ENCODE data around the gene PDE1C.

PDE1C gene

DNA sequence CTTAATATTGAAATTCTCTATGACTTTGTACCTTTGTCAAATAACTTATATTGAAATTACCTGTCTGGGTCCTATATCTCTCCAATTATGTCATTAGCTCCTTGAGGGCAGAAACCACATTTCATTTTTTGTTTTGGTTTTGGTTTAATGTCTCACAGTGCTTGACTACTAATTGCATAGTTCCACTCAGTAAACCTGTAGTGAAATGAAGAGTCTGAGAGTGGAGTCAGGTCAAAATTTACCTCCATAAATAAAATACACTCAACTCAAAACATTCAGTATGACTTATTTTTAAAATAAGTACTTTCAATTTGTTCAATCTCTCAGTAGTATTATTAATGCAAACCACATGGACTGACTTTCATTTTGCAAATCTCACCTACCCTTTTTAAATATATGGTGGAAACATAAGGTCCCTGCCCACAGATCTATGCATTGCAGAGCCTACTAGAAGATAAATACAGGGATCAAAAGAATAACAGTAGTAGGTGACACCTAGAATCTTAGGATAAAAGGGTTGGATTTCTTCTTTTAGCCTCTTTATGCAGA, 32.5 kb downstream of the PDE1C start:
- TF ChIP-seq, protein P1, sequence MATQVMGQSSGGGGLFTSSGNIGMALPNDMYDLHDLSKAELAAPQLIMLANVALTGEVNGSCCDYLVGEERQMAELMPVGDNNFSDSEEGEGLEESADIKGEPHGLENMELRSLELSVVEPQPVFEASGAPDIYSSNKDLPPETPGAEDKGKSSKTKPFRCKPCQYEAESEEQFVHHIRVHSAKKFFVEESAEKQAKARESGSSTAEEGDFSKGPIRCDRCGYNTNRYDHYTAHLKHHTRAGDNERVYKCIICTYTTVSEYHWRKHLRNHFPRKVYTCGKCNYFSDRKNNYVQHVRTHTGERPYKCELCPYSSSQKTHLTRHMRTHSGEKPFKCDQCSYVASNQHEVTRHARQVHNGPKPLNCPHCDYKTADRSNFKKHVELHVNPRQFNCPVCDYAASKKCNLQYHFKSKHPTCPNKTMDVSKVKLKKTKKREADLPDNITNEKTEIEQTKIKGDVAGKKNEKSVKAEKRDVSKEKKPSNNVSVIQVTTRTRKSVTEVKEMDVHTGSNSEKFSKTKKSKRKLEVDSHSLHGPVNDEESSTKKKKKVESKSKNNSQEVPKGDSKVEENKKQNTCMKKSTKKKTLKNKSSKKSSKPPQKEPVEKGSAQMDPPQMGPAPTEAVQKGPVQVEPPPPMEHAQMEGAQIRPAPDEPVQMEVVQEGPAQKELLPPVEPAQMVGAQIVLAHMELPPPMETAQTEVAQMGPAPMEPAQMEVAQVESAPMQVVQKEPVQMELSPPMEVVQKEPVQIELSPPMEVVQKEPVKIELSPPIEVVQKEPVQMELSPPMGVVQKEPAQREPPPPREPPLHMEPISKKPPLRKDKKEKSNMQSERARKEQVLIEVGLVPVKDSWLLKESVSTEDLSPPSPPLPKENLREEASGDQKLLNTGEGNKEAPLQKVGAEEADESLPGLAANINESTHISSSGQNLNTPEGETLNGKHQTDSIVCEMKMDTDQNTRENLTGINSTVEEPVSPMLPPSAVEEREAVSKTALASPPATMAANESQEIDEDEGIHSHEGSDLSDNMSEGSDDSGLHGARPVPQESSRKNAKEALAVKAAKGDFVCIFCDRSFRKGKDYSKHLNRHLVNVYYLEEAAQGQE (IDR thresholded peaks at IDR 0.05; ENCODE audit: insufficient read depth in 1 of 2, low read depth in 2 of 2, low read length in 2 of 2), result no peak
- TF ChIP-seq POLR2AphosphoS5 (IDR thresholded peaks at IDR 0.05; ENCODE audit: low read depth, low read length), result no peak
- no peak for TF ChIP-seq FOXP2 (optimal IDR thresholded peaks at IDR 0.05; ENCODE audit: borderline replicate concordance, extremely low read depth, extremely low read length, insufficient read depth)
- no peak for TF ChIP-seq SIN3A (IDR thresholded peaks at IDR 0.05; ENCODE audit: borderline replicate concordance, insufficient read depth, low read length)
- TF ChIP-seq TAF1 (IDR thresholded peaks at IDR 0.05; ENCODE audit: borderline replicate concordance, insufficient read depth, low read length), result no peak

DNA sequence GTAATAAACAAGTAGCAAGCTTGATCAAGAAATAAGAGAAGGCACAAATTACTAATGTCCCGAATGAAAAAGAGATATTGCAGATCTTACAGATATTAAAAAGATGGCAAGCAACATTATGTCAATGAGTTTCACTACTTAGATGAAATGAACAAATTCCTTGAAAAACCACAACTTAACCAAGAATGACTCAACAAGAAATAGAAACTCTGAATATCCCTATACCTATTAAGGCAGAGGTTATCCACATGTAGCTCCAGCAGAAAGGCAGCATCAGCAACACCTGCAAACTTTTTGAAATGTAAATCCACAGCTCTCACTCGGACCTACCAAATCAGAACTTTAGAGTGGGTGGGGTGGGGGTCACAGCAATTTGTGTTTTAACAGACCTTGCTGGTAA, 33.6 kb downstream of the PDE1C start:
- TF ChIP-seq TAF1 (IDR thresholded peaks at IDR 0.05; ENCODE audit: borderline replicate concordance, insufficient read depth, low read length) (no peak), POLR2AphosphoS5 (IDR thresholded peaks at IDR 0.05; ENCODE audit: low read depth, low read length) (no peak), FOXP2 (optimal IDR thresholded peaks at IDR 0.05; ENCODE audit: borderline replicate concordance, extremely low read depth, extremely low read length, insufficient read depth) (no peak), SIN3A (IDR thresholded peaks at IDR 0.05; ENCODE audit: borderline replicate concordance, insufficient read depth, low read length) (no peak)
- TF ChIP-seq, protein P1 (IDR thresholded peaks at IDR 0.05; ENCODE audit: insufficient read depth in 1 of 2, low read depth in 2 of 2, low read length in 2 of 2), result no peak

DNA sequence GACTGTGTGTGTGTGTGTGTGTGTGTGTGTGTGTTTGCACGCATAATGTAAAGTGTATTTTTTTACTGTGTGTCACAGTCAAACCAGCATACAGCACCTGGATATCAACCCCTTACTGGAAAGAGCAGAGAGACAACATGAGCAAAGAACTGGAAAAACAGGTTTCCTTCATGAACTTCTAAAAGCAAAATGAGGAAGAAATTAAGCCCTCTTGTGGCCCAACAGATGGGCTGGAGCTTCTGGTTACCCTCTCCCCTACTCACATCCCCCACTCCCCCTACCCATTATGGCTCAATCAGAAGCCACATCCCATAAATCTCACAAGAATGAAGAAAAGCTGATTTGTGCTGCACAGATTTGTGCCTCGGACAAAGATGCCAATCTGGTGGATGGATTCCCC, 36.2 kb downstream of the PDE1C start:
- TF ChIP-seq FOXP2 (optimal IDR thresholded peaks at IDR 0.05; ENCODE audit: borderline replicate concordance, extremely low read depth, extremely low read length, insufficient read depth), result no peak

DNA sequence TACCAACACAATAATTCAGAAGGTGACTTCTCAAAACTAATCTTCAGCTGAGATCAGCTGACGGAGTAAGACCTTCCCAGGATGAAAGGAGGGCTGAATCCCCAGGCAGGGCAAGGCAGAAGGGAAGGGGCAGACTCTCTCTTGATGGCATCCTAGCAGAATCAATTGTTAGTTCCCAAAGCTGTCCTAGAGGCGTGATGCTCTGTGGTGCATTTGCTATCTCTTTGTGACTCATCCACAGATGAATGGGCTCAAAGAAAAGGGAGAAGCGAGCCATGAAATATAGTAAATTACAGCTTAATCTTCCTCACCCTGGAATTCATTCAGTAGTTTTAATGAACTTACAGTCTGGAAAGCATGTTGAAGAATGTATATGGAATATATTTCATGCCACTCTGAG, 37.2 kb downstream of the PDE1C start:
- no peak for TF ChIP-seq TAF1 (IDR thresholded peaks at IDR 0.05; ENCODE audit: borderline replicate concordance, insufficient read depth, low read length)
- TF ChIP-seq SIN3A (IDR thresholded peaks at IDR 0.05; ENCODE audit: borderline replicate concordance, insufficient read depth, low read length), result no peak
- TF ChIP-seq, protein P1 (IDR thresholded peaks at IDR 0.05; ENCODE audit: insufficient read depth in 1 of 2, low read depth in 2 of 2, low read length in 2 of 2), result no peak
- TF ChIP-seq POLR2AphosphoS5 (IDR thresholded peaks at IDR 0.05; ENCODE audit: low read depth, low read length), result no peak
- TF ChIP-seq FOXP2 (optimal IDR thresholded peaks at IDR 0.05; ENCODE audit: borderline replicate concordance, extremely low read depth, extremely low read length, insufficient read depth), result no peak

DNA sequence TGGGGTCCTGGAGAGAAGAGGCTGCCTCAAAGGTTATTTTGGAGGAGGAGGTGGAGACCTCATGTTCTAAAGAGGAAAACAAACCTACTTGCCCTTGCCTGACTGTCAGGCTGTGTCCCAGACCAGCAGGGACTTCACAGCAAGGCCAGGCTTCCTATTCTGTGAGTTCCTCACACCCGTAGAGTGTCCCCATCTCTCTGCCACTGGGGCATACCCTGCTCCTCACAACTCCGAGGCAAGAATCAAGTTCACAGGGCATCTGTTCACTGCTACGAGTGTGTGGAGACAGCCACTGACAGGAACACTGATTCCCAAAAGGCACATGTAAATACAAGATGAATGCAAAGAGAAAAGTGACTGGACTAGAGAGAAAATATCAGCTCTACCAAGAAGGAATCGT, 38.0 kb downstream of the PDE1C start:
- TF ChIP-seq, protein P1 (IDR thresholded peaks at IDR 0.05; ENCODE audit: insufficient read depth in 1 of 2, low read depth in 2 of 2, low read length in 2 of 2), result no peak
- TF ChIP-seq POLR2AphosphoS5 (IDR thresholded peaks at IDR 0.05; ENCODE audit: low read depth, low read length), result no peak
- TF ChIP-seq FOXP2 (optimal IDR thresholded peaks at IDR 0.05; ENCODE audit: borderline replicate concordance, extremely low read depth, extremely low read length, insufficient read depth), result no peak
- no peak for TF ChIP-seq TAF1 (IDR thresholded peaks at IDR 0.05; ENCODE audit: borderline replicate concordance, insufficient read depth, low read length)
- no peak for TF ChIP-seq SIN3A (IDR thresholded peaks at IDR 0.05; ENCODE audit: borderline replicate concordance, insufficient read depth, low read length)
